SU-DHL-6 (cell line): ENCODE measurements around the gene DUSP9.

Experiments used
- H2AFZ ChIP-seq: fragments of 200-600 bp; sonication (generic); 2 replicates; pipeline ENCODE4 v1.6.1; 2014; ENCODE audit warnings: low read depth, mild to moderate bottlenecking, moderate library complexity, mixed read lengths, antibody characterized with exemption, low read length; ENCODE audit not compliant: severe bottlenecking
- H3F3A ChIP-seq: fragments of 200-600 bp; shearing (Covaris generic); 2 replicates; pipeline ENCODE4 v1.6.0; 2016; ENCODE audit warnings: antibody characterized with exemption, mild to moderate bottlenecking; ENCODE audit not compliant: insufficient read depth
- H3K27ac ChIP-seq: fragments of 200-600 bp; sonication (generic); 2 replicates; pipeline ENCODE4 v1.5.1; 2016; ENCODE audit warnings: low read depth, mild to moderate bottlenecking, low read length, moderate library complexity, mixed read lengths
- H3K27me3 ChIP-seq: fragments of 200-600 bp; sonication (generic), shearing (Covaris generic); 2 replicates; pipeline ENCODE4 v1.6.0; 2014; ENCODE audit warnings: mild to moderate bottlenecking, low read length
- H3K36me3 ChIP-seq: fragments of 200-600 bp; sonication (generic); 2 replicates; pipeline ENCODE4 v1.6.1; 2014; ENCODE audit warnings: mild to moderate bottlenecking, low read length, mixed read lengths
- H3K4me2 ChIP-seq: fragments of 300-600, 200-600 bp; shearing (Covaris generic), sonication (generic); 2 replicates; pipeline ENCODE4 v1.6.0; 2014; ENCODE audit warnings: low read length, low read depth, mild to moderate bottlenecking; ENCODE audit not compliant: poor library complexity, severe bottlenecking
- H3K4me3 ChIP-seq: fragments of 200-600 bp; sonication (generic); 2 replicates; pipeline ENCODE4 v1.5.1; 2014; ENCODE audit warnings: antibody characterized with exemption, low read length, mild to moderate bottlenecking, mixed read lengths; ENCODE audit not compliant: insufficient read depth, poor library complexity, severe bottlenecking
- H3K79me2 ChIP-seq: fragments of 200-600 bp; sonication (generic); 2 replicates; pipeline ENCODE4 v1.6.1; 2014; ENCODE audit warnings: mild to moderate bottlenecking, low read length, moderate library complexity; ENCODE audit not compliant: insufficient read depth
- H3K9ac ChIP-seq: fragments of 200-600 bp; sonication (generic); 2 replicates; pipeline ENCODE4 v1.7.0; 2014; ENCODE audit warnings: mild to moderate bottlenecking, low read length
- H3K9me2 ChIP-seq: fragments of 200-600 bp; sonication (generic); replicated peaks from 2 replicates; pipeline ENCODE4 v1.6.1; 2014; ENCODE audit warnings: low read length; ENCODE audit not compliant: insufficient read depth
- H3K9me3 ChIP-seq: fragments of 200-600 bp; sonication (generic); 2 replicates; pipeline ENCODE4 v1.6.1; 2014; ENCODE audit warnings: low read length, mixed read lengths; ENCODE audit not compliant: insufficient read depth
- H4K20me1 ChIP-seq: fragments of 200-600 bp; sonication (generic); 2 replicates; pipeline ENCODE4 v1.6.1; 2014; ENCODE audit warnings: low read depth, mild to moderate bottlenecking, antibody characterized with exemption, low read length, moderate library complexity, mixed read lengths
- CTCF ChIP-seq: fragments of 200-600 bp; sonication (generic); IDR thresholded peaks from one replicate; pipeline ENCODE4 v1.5.1; 2017; ENCODE audit warnings: antibody characterized with exemption, mild to moderate bottlenecking, low read length, moderate library complexity; ENCODE audit not compliant: insufficient read depth, poor library complexity, severe bottlenecking
- EZH2phosphoT487 ChIP-seq: fragments of 200-600 bp; sonication (generic), shearing (Covaris generic); conservative IDR thresholded peaks from 2 replicates; pipeline ENCODE4 v1.6.1; 2018; ENCODE audit warnings: mild to moderate bottlenecking, antibody characterized with exemption, low read length, moderate library complexity, mixed read lengths

Gene DUSP9

GRCh38 chrX:153639177-153640044 lies 7.6 kb upstream of the DUSP9 start:
- no peaks in the 10 kb centered on the region for H3F3A ChIP-seq
- no peaks in the 10 kb centered on the region for H3K9me3 ChIP-seq
- no peaks in the 10 kb centered on the region for H4K20me1 ChIP-seq
- H3K9ac ChIP-seq, result no peak overlapping the region
- TF ChIP-seq EZH2phosphoT487 (no peak), CTCF (no peak)
- H3K4me2 ChIP-seq, result no peak overlapping the region
- H3K79me2 ChIP-seq, result no peaks in the 10 kb centered on the region
- no peak overlapping the region for H3K27ac ChIP-seq
- H3K9me2 ChIP-seq, result no peaks in the 10 kb centered on the region
- H2AFZ ChIP-seq, result no peak overlapping the region
- no peaks in the 10 kb centered on the region for H3K27me3 ChIP-seq
- no peaks in the 10 kb centered on the region for H3K36me3 ChIP-seq
- no peak overlapping the region for H3K4me3 ChIP-seq

GRCh38 chrX:153640045-153640686 lies 6.8 kb upstream of the DUSP9 start:
- Histone ChIP-seq H3K27me3 (no peaks in the 10 kb centered on the region), H3K9me3 (no peaks in the 10 kb centered on the region), H3F3A (no peaks in the 10 kb centered on the region), H3K36me3 (no peaks in the 10 kb centered on the region), H3K9me2 (no peaks in the 10 kb centered on the region), H3K4me2 (no peak overlapping the region), H4K20me1 (no peaks in the 10 kb centered on the region), H3K27ac (no peak overlapping the region), H3K9ac (no peak overlapping the region), H3K4me3 (no peak overlapping the region), H3K79me2 (no peaks in the 10 kb centered on the region), H2AFZ (no peak overlapping the region)
- no peak for TF ChIP-seq CTCF
- no peak for TF ChIP-seq EZH2phosphoT487

GRCh38 chrX:153640736-153641575 lies 6.0 kb upstream of the DUSP9 start:
- Histone ChIP-seq H3K79me2 (no peaks in the 10 kb centered on the region), H3K4me3 (no peak overlapping the region), H3K4me2 (no peak overlapping the region), H3K36me3 (no peaks in the 10 kb centered on the region), H3K9me2 (no peaks in the 10 kb centered on the region), H3F3A (no peaks in the 10 kb centered on the region), H3K27me3 (no peaks in the 10 kb centered on the region), H3K27ac (no peak overlapping the region), H3K9ac (no peak overlapping the region), H4K20me1 (no peaks in the 10 kb centered on the region), H2AFZ (no peak overlapping the region), H3K9me3 (no peaks in the 10 kb centered on the region)
- no peak for TF ChIP-seq EZH2phosphoT487
- no peak for TF ChIP-seq CTCF
